GM12801 (cell line): ENCODE data around the gene PTPRN2.

Experiments
- CTCF ChIP-seq: IDR thresholded peaks from one replicate; pipeline ENCODE4 v1.5.1; 2011; ENCODE audit warnings: control low read depth; ENCODE audit not compliant: insufficient read length; ENCODE audit errors: extremely low read depth

Gene PTPRN2

GRCh38 chr7:157676456-157677255, 911.0 kb downstream of the PTPRN2 start:
- TF ChIP-seq CTCF, result no peak

- no peak for TF ChIP-seq CTCF
Observed at GRCh38 chr7:157676001-157676400, 911.6 kb downstream of the PTPRN2 start.

- no peak for TF ChIP-seq CTCF
Observed at GRCh38 chr7:157675427-157675927, 912.1 kb downstream of the PTPRN2 start.

GRCh38 chr7:157674715-157675426, 912.8 kb downstream of the PTPRN2 start:
- TF ChIP-seq CTCF, result no peak

GRCh38 chr7:157674027-157674714, 913.5 kb downstream of the PTPRN2 start:
- no peak for TF ChIP-seq CTCF

GRCh38 chr7:157673573-157673972, 914.0 kb downstream of the PTPRN2 start:
- no peak for TF ChIP-seq CTCF

GRCh38 chr7:157671358-157672255, 916.0 kb downstream of the PTPRN2 start:
- no peak for TF ChIP-seq CTCF
